Neural cell (in vitro differentiated cells): ENCODE measurements around the gene GPC2.

Experiments
- EP300 ChIP-seq: fragments of 450-650 bp; conservative IDR thresholded peaks from 2 replicates; pipeline ENCODE4 v1.6.1; 2014; ENCODE audit warnings: antibody characterized with exemption, mild to moderate bottlenecking, moderate library complexity; ENCODE audit not compliant: poor library complexity, severe bottlenecking
- EZH2 ChIP-seq: fragments of 200-600, 300-800 bp; shearing (Covaris generic), sonication (generic); IDR thresholded peaks from 2 replicates; pipeline ENCODE4 v1.6.1; 2014; ENCODE audit warnings: antibody characterized with exemption, low read length, borderline replicate concordance, mild to moderate bottlenecking; ENCODE audit not compliant: insufficient read depth, poor library complexity, severe bottlenecking
- MXI1 ChIP-seq: fragments of 450-650 bp; conservative IDR thresholded peaks from 2 replicates; pipeline ENCODE4 v1.6.1; 2014; ENCODE audit warnings: antibody characterized with exemption, mild to moderate bottlenecking; ENCODE audit not compliant: poor library complexity, severe bottlenecking
- POLR2AphosphoS5 ChIP-seq: IDR thresholded peaks from 2 replicates; pipeline ENCODE4 v1.6.1; 2012
- RAD21 ChIP-seq: fragments of 450-650 bp; conservative IDR thresholded peaks from 2 replicates; pipeline ENCODE4 v1.6.1; 2014; ENCODE audit warnings: antibody characterized with exemption, mild to moderate bottlenecking, moderate library complexity
- SMC3 ChIP-seq: fragments of 450-650 bp; conservative IDR thresholded peaks from 2 replicates; pipeline ENCODE4 v1.6.1; 2014; ENCODE audit warnings: antibody characterized with exemption, mild to moderate bottlenecking, moderate library complexity; ENCODE audit not compliant: poor library complexity
- TAF1 ChIP-seq: IDR thresholded peaks from 2 replicates; pipeline ENCODE4 v1.6.1; 2012; ENCODE audit warnings: low read depth
- TF ChIP-seq, protein P1 (sequence below): fragments of 450-650 bp; IDR thresholded peaks from 2 replicates; pipeline ENCODE4 v1.5.1; 2014; ENCODE audit warnings: antibody characterized with exemption, mild to moderate bottlenecking, moderate library complexity; ENCODE audit not compliant: poor library complexity, severe bottlenecking
- TF ChIP-seq, protein P2 (sequence below): IDR thresholded peaks from 2 replicates; pipeline ENCODE4 v1.6.1; 2012; ENCODE audit warnings: borderline replicate concordance

DNA sequence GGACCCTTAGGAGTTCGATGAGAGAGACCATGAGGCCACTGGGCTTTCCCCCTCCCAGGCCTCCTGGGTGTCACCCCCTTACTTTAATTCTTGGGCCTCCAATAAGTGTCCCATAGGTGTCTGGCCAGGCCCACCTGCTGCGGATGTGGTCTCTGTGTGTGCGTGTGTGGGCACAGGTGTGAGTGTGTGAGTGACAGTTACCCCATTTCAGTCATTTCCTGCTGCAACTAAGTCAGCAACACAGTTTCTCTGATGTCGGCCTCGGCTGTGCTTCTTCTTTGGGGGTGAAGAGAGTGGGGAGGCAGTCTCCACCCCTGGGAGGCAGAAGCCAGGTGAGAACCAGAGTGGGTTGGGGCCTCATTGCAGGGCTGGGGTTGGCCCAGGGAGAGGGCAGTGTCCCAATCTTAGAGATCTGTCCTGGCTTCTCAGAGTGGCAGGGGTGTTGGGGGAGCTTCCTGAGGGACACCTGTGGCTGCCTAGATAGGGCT is 44.1 kb upstream of the GPC2 start:
- TF ChIP-seq EP300 (no peak), TAF1 (no peak), EZH2 (no peak), RAD21 (no peak), POLR2AphosphoS5 (no peak), SMC3 (no peak), MXI1 (no peak)
- TF ChIP-seq, protein P1, sequence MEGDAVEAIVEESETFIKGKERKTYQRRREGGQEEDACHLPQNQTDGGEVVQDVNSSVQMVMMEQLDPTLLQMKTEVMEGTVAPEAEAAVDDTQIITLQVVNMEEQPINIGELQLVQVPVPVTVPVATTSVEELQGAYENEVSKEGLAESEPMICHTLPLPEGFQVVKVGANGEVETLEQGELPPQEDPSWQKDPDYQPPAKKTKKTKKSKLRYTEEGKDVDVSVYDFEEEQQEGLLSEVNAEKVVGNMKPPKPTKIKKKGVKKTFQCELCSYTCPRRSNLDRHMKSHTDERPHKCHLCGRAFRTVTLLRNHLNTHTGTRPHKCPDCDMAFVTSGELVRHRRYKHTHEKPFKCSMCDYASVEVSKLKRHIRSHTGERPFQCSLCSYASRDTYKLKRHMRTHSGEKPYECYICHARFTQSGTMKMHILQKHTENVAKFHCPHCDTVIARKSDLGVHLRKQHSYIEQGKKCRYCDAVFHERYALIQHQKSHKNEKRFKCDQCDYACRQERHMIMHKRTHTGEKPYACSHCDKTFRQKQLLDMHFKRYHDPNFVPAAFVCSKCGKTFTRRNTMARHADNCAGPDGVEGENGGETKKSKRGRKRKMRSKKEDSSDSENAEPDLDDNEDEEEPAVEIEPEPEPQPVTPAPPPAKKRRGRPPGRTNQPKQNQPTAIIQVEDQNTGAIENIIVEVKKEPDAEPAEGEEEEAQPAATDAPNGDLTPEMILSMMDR, result no peak
- TF ChIP-seq, protein P2, sequence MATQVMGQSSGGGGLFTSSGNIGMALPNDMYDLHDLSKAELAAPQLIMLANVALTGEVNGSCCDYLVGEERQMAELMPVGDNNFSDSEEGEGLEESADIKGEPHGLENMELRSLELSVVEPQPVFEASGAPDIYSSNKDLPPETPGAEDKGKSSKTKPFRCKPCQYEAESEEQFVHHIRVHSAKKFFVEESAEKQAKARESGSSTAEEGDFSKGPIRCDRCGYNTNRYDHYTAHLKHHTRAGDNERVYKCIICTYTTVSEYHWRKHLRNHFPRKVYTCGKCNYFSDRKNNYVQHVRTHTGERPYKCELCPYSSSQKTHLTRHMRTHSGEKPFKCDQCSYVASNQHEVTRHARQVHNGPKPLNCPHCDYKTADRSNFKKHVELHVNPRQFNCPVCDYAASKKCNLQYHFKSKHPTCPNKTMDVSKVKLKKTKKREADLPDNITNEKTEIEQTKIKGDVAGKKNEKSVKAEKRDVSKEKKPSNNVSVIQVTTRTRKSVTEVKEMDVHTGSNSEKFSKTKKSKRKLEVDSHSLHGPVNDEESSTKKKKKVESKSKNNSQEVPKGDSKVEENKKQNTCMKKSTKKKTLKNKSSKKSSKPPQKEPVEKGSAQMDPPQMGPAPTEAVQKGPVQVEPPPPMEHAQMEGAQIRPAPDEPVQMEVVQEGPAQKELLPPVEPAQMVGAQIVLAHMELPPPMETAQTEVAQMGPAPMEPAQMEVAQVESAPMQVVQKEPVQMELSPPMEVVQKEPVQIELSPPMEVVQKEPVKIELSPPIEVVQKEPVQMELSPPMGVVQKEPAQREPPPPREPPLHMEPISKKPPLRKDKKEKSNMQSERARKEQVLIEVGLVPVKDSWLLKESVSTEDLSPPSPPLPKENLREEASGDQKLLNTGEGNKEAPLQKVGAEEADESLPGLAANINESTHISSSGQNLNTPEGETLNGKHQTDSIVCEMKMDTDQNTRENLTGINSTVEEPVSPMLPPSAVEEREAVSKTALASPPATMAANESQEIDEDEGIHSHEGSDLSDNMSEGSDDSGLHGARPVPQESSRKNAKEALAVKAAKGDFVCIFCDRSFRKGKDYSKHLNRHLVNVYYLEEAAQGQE, result no peak
